Measurements from ENCODE around the gene SFXN3. TPM values are rescaled to one million over a fixed set of nuclear protein-coding genes. Genes with fewer than 3 reads are reported as not detected.

The SFXN3 gene
- polyA plus RNA-seq, 3 donors: 21.3 to 152 (median 24.2) TPM

DNA sequence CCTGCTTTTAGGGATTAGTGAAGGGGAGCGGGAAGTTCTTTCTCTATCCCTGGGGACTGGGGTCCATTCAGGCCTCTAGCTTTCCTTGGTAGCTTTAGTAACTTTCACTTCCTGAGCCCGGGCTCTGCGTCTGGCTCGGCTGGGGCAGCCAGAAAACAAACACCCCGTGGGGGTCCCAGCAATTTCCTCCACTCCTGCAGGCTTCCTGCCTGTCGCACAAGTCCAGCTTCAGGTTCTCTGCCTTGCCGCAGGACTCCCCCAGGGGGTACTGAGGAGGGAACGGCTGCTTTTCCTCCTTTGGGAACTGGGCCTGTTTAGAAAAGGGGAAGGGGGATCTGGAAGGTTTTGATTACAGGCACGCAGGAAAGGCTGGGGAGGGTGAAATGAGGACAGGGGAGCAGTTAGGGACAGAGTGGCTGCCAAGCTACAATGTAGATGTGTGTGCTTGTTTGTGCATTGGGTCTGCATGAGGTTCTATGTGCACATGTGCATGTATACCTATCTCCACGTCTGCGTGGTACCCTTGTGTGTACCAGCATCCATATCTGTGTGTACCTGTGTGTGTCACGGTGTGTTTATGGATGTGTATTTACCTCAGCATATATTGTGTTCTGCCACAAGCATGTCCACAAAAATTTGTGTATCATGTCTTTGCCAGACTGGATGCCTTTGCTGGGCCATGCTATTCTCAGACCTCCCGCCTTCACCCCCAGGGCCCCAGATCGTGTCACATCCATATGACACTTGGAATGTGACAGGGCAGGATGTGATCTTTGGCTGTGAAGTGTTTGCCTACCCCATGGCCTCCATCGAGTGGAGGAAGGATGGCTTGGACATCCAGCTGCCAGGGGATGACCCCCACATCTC is 32.7 kb downstream of the SFXN3 start:
- Histone ChIP-seq H3K4me3 (replicated peaks in 1 of 3; ENCODE audit: low read depth in 2 of 3, low read length in 3 of 3) (peak overlapping the region in 1 of 3 experiments; percentile 93), H3K4me2 (replicated peaks; ENCODE audit: extremely low read depth, low read length, poor library complexity, severe bottlenecking) (peak overlapping the region; percentile 95), H3K79me2 (ENCODE audit: insufficient read depth, low read length) (peaks cover 10% of the 10 kb centered on the region), H3K36me3 (replicated peaks in 1 of 2; ENCODE audit: control insufficient read depth in 1 of 2, insufficient read depth in 2 of 2, low read length in 2 of 2) (no peaks in the 10 kb centered on the region), H2AFZ (ENCODE audit: insufficient read depth, low read depth, low read length, poor library complexity, severe bottlenecking) (peak overlapping the region; percentile 47), H4K20me1 (ENCODE audit: insufficient read depth, low read length) (no peaks in the 10 kb centered on the region), H3K4me1 (ENCODE audit: control insufficient read depth in 1 of 2, insufficient read depth in 2 of 2, low read length in 2 of 2) (peaks cover 66 to 80% of the 10 kb centered on the region in 2 donors), H3K27me3 (ENCODE audit: control insufficient read depth in 2 of 2, insufficient read depth in 2 of 2, low read length in 2 of 2) (peaks cover 10 to 63% of the 10 kb centered on the region in 2 donors), H3K27ac (ENCODE audit: low read depth in 1 of 2, low read length in 2 of 2) (no peak overlapping the region), H3K9ac (ENCODE audit: insufficient read depth, low read length, poor library complexity, severe bottlenecking) (peak overlapping the region; percentile 11), H3K9me3 (replicated peaks in 1 of 2; ENCODE audit: control insufficient read depth in 1 of 2, insufficient read depth in 1 of 2, low read length in 2 of 2) (no peaks in the 10 kb centered on the region)
- WGBS (ENCODE audit: insufficient coverage): 0% methylated on average over 7 of the region's 15 CpGs
- H3K36me3 Mint-ChIP-seq: peaks cover 5 to 31% of the 10 kb centered on the region in 2 donors
- no peak for TF ChIP-seq CTCF (IDR thresholded peaks at IDR 0.05)
- peaks cover 70% of the 10 kb centered on the region for H3K4me1 Mint-ChIP-seq
- intact Hi-C loops (cut with micrococcal nuclease): no loop called here
- peak in 1 of 3 donors; percentile 17 for DNase-seq
- H3K9me3 Mint-ChIP-seq: peaks cover 0 to 12% (median 2%) of the 10 kb centered on the region in 7 donors
- H3K4me3 Mint-ChIP-seq: peak overlapping the region; percentile 60 to 88
- peak overlapping the region in 3 of 7 donors; percentile 9 to 38 (median 15) for H3K27ac Mint-ChIP-seq
- H3K27me3 Mint-ChIP-seq (ENCODE audit: low read depth in 3 of 3): peaks cover 58 to 67% (median 60%) of the 10 kb centered on the region in 3 donors

DNA sequence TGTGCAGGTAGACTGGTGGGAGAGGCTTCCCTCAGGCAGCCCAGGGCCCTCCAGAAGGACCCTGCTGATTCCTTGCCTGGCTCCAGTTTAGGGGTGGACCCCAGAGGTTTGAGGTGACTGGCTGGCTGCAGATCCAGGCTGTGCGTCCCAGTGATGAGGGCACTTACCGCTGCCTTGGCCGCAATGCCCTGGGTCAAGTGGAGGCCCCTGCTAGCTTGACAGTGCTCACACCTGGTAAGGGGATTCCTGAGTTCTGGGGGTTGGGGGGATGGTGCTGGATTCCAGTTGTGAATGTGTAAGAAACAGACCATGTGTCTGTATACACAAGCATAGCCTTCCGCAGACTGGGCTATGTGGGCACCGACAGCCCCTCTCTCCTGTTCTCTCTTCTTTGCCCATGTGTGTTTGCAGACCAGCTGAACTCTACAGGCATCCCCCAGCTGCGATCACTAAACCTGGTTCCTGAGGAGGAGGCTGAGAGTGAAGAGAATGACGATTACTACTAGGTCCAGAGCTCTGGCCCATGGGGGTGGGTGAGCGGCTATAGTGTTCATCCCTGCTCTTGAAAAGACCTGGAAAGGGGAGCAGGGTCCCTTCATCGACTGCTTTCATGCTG is 33.5 kb downstream of the SFXN3 start:
- Histone ChIP-seq H3K4me2 (replicated peaks; ENCODE audit: extremely low read depth, low read length, poor library complexity, severe bottlenecking) (no peak overlapping the region), H2AFZ (ENCODE audit: insufficient read depth, low read depth, low read length, poor library complexity, severe bottlenecking) (no peak overlapping the region), H3K9ac (ENCODE audit: insufficient read depth, low read length, poor library complexity, severe bottlenecking) (no peak overlapping the region), H3K4me1 (ENCODE audit: control insufficient read depth in 1 of 2, insufficient read depth in 2 of 2, low read length in 2 of 2) (peaks cover 66 to 80% of the 10 kb centered on the region in 2 donors), H3K36me3 (replicated peaks in 1 of 2; ENCODE audit: control insufficient read depth in 1 of 2, insufficient read depth in 2 of 2, low read length in 2 of 2) (no peaks in the 10 kb centered on the region), H4K20me1 (ENCODE audit: insufficient read depth, low read length) (no peaks in the 10 kb centered on the region), H3K9me3 (replicated peaks in 1 of 2; ENCODE audit: control insufficient read depth in 1 of 2, insufficient read depth in 1 of 2, low read length in 2 of 2) (no peaks in the 10 kb centered on the region), H3K27me3 (ENCODE audit: control insufficient read depth in 2 of 2, insufficient read depth in 2 of 2, low read length in 2 of 2) (peaks cover 10 to 63% of the 10 kb centered on the region in 2 donors), H3K27ac (ENCODE audit: low read depth in 1 of 2, low read length in 2 of 2) (no peak overlapping the region), H3K4me3 (replicated peaks in 1 of 3; ENCODE audit: low read depth in 2 of 3, low read length in 3 of 3) (no peak overlapping the region), H3K79me2 (ENCODE audit: insufficient read depth, low read length) (peaks cover 7% of the 10 kb centered on the region)
- Mint-ChIP-seq H3K36me3 (peaks cover 5 to 31% of the 10 kb centered on the region in 2 donors), H3K27me3 (ENCODE audit: low read depth in 3 of 3) (peaks cover 58 to 67% (median 60%) of the 10 kb centered on the region in 3 donors), H3K4me1 (peaks cover 68% of the 10 kb centered on the region), H3K4me3 (peak overlapping the region in 1 of 2 donors; percentile 88), H3K9me3 (peaks cover 0 to 12% (median 2%) of the 10 kb centered on the region in 7 donors), H3K27ac (peak overlapping the region in 3 of 7 donors; percentile 9 to 38 (median 14))
- no peak for TF ChIP-seq CTCF (IDR thresholded peaks at IDR 0.05)
- WGBS (ENCODE audit: insufficient coverage): 97% methylated on average over 6 of the region's 9 CpGs
- no peak for DNase-seq
- intact Hi-C loops (cut with micrococcal nuclease): no loop called here
